ENCODE data around the gene MXRA8.

The MXRA8 gene

DNA sequence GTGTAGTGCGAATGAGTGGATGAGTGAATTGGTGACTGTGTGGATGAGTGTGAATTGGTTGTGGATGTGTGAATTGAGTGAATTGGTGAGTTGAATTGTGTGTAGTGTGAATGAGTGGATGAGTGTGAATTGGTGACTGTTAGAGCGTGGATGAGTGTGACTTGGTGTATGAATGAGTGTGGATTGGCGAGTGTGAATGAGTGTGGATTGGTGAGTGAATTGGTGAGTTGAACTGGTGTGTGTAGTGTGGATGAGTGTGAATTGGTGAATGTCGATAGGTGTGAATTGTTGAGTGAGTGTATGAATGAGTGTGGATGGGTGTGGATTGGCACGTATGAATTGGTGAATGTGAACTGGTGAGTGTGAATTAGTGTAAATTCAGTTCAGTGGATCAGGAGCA is 9.0 kb upstream of the MXRA8 start:
- ATAC-seq = no peak
- no peak for DNase-seq

DNA sequence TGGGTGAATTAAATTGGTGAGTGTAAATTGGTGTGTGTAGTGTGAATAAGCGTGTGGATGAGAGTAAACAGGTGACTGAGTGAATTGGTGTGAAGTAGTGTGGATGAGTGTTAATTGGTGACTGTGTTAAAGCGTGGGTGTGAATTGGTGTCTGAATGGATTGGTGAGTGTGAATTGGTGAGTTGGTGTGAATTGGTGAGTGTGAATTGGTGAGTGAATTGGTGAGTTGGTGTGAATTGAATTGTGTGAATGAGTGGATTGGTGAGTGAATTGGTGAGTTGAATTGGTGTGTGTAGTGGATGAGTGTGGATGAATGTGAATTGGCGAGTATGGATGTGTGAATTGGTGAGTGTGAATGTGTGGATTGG is 8.3 kb upstream of the MXRA8 start:
- no peak for DNase-seq
- no peak for ATAC-seq

DNA sequence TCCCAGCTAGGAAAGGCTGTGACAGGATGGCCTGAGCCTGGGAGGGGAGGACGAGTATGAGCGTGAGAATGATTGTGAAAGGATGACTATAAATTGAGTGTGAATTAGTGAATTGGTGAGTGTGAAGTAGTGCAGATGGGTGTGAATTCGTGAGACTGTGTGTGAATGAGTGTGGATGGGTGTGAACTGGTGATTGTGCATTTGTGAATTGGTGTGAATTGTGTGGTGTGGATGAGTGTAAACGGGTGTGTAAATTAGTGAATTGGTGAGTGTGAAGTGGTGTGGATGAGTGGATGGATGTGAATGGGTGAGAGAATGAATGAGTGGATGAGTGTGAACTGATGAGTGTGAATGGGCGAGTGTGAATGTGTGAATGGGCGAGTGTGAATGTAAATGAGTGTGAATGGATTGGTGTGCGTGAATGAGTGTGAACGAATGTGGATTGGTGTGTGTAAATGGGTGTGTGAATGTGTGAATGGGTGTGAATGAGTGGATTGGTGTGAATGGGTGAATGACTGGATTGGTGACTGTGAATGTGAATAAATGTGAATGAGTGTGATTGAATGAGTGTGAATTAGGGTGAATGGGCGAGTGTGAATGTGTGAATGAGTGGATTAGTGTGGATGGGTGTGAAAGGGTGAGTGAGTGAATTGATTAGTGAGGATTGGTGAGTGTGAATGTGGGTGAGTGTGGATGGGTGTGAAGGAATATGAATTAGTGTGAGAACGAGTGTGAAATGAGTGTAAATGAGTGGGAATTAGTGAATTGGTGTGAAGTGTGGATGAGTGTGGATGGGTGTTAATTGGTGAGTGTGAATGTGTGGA is 7.7 kb upstream of the MXRA8 start:
- DNase-seq = no peak
- ATAC-seq = no peak

DNA sequence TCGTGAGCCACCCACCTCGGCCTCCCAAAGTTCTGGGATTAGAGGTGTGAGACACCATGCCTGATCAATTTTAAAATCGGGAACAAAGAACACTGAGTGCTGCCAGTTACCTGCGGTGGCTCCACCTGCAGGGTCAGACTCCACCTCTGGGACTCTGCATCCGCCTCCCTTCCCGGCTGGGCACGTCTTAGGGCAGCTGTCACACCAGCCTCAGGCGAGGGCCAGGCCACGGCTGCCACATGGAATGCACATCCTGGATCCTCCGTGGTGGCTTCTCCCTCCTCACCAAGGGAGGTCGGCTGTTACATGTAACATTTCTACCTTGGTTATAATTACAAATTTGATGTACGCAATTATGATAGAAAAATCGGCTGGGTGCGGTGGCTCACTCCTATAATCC is 5.9 kb upstream of the MXRA8 start:
- ATAC-seq (no peak), DNase-seq (no peak)

DNA sequence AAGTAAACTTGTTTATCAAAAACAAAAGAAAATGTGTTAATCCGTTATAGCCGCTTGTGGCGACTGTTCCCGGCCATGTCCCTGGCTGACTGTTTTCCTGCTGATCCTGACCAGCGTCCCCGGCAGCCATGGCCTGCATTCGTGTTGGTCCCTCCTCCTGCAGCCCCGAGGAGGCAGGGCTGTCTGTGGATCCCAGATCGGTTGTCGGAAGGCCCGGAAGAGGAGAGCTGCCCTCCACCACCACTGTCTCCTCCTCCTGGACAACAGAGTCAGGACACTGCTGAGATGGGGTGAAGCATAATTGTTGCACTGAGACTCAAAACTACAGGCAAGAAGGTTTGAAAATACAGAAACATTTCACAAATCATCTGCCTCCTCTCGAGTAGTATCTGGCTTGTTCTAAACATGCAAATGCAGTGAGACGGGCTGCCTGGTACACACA is 3.6 kb upstream of the MXRA8 start:
- ATAC-seq = no peak
- no peak for DNase-seq

DNA sequence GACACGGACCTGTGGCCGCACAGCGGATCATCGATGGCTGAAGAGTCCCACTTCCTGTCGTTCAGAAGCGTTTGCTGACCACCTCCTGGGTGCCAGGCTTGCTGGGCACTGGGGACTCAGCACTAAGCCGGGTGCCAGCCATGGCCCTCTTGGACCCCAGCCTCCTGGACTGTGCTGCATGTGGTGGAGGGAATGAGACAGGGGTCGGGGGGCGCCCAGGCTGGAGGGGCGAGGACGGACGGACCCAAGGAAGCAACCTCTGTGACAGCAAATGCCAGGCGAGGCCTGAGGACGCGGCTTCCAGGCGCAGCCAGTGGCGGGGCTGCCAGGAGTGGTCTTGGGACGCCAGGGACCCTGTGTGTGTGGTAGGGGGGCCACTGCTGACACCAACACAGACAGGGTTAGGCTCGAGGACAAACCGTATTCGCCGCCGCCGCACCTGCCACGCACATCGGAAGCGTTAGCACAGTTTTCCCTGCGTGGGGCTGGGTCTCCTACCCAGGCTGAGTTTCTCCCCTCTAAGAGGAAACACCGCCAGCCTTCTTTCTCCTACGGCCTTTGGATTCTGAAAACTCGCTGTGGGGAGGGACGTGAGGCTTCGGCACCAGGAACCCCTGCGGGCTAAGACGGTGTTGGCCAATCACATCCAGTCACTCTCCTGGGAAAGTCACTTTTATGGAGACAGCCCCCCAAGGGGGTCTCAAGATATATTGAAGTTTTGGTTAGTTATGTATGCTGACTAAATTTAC is 3.1 kb upstream of the MXRA8 start:
- ATAC-seq (no peak), DNase-seq (no peak)

DNA sequence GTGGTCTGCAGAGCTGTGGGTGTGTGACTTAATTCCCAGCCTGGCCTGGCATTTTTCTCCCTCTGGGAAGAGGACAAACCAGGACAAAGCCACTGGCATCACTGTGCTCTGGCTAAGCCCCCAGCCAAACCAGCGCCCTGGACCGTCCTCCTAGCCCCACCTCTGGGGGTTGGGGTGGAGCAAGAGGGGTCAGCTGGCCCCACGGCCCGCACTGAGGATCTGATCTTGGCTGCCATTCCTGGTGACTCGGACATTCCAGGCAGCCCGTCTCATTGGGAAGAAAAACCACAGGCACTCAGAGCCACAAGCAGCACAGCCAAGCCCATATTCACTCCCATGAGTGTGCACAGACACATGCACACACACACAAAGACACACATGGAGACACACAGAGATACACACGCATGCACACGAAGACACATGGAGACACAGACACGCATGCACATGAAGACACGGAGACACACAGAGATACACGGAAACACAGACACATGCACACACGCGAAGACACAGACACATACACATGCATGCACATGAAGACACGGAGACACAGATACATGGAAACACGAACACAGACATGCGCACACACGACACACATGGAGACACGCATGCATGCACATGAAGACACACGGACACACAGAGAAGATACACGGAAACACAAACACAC is 2.3 kb upstream of the MXRA8 start:
- no peak for ATAC-seq
- DNase-seq = no peak

DNA sequence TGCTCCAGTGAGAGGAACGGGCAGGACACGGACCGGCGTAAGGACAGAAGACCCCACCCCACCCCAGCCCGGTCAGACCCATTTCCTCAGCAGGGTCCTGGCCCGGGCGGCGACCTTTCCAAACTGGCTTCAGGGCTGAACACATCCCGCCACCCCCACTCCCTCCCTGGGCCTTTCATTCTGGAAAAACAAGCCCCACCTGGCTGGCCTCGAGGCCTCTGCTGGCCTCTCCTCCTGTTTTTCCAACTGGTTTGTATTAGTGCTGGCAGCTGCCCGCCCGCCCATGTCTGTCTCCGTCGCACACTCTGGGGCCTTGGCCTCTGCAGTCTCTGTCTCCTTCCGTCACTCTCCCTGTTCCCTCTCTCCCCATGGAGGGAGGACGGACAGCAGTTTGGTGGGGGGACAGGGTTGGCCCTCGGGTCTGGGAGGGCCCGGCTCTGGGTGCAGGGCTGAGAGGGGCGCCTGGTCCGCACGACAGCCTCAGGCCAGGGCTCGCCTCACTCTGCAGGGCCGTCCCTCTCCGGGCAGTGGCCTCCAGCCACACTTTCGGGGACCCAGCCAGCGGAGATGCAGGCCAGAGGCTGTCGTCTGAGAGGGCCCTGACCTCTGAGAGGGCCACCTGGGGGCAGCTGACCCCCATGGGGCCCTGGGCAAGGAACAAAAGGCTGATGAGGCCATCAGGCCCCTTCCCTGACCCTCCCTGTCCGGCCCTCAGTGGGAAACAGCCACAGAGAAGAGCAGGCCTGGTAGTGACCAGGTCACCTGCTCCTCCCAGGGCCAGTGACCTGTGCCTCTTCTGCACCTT is 1.5 kb upstream of the MXRA8 start:
- ATAC-seq (no peak), DNase-seq (no peak)

DNA sequence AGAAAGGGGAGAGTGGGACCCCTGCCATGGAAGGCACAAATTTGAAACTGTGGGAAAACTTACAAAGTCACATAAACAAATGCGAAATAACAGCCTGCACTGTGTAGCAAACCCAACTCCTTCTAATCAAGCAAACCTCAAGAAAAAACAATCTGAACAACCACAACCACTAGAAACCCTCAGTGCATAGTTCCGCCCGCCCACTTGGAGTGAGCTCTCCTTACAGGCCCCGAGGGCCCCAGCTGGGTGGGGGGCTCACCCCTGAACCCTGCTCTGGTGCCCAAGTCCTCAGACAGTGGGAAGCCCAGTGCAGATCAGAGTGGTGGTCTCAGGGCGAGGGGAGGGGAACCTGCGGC is 931 bp upstream of the MXRA8 start:
- DNase-seq (no peak), ATAC-seq (no peak)

DNA sequence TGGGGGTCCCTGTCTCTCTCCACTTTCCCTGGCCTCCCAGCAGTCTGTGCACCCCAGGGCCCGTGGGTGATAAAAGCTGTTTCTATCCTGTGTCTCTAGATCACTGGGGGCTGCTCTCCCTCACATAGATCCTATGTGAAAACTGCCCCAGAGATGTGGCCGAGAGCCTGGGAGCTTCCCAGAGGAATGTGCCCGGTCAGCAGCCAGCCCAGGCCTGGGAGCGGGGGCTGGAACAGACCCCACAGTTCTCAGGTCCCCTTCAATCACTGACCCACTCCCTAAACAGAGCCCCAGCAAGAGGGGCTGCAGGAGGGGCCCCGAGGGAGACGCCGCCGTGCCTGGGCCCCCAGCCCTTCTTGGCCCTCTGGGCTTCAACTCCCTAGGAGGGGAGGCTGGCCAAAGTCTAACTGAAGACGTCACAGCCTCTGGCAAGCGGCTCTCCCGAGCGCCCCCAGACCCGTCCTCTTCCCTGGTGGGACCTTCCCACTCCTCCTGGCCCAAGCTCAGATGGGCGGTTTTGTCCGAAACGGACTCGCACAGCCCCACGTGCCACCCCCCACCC is 403 bp downstream of the MXRA8 start:
- DNase-seq (no peak), ATAC-seq (no peak)

DNA sequence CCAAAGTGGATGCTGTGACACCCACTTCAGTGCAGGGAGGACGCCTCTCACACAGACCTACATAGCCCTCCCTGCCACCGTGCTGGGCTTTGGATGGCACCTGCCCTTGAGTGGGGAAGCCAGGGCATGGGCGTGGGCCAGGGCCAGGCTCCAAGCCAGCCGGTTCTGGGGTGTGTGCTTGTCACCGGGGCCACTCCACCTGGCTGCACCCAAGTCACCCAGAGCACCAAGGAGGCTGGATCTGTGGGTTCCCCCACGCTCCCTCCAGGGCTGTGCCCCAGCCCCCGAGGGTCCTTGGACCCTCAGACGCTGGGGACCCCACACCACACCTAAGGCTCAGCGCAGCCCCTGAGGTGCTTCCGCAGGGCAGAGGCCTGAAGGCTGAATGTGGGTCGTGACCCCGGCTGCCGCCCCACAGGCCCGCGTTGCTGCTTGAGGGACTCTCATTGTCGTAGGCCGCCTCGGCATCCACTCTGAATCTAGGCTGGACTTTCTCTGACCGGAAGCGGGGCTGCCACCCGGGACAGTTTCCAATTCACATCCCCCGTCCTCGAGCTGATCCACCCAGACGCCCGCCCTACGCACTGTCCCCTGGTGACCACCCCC is 1.5 kb downstream of the MXRA8 start:
- DNase-seq = no peak
- ATAC-seq = peak; percentile 13

DNA sequence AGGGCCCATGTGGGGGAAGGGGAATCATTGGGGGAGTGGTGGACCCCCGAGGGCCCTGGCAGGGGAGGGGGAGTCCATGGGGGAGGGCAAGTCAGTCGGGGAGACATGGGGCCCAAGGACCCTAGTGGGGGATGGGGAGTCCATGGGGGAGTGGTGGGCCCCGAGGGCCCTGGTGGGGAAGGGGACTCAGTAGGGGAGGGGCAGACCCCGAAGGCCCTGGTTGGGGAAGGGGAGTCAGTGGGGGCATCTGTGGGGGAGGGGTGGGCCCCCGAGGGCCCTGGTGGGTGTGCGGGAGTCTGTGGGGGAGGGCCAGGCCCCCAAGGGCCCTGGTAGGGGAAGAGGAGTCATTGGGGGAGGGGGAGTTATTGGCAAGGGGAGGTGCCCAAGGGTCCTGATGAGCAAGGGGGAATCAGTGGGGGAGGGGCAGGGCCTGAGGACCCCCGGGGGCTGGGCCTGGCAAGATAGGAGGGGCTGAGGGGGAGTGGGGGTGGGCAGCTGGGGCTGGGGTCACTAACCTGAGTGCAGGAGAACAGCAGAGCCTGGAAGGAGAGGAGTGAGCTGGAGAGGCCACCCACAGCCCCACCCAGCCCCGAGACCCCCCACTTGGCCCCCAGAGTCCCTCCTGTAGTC is 2.1 kb downstream of the MXRA8 start:
- ATAC-seq = no peak
- no peak for DNase-seq

DNA sequence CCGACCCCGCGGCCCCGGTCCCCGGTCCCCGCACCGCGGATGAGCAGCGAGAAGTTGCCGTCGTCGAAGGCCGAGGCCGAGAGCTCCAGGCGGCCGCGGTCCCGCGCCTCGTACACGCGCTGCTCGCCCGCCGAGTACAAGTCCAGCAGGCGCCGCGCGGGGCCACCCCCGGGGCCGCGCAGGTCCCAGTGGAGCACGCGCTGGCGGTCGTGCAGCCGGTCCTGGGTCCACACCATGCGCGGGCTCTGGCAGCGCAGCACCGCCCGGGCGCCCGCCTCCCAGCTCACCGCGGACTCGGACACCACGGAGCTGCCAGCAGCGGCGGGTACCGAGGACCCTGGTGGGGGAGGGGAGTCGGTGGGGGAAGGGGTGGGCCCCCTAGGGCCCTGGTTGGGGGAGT is 2.9 kb downstream of the MXRA8 start:
- DNase-seq = peak; percentile 40
- ATAC-seq = no peak

DNA sequence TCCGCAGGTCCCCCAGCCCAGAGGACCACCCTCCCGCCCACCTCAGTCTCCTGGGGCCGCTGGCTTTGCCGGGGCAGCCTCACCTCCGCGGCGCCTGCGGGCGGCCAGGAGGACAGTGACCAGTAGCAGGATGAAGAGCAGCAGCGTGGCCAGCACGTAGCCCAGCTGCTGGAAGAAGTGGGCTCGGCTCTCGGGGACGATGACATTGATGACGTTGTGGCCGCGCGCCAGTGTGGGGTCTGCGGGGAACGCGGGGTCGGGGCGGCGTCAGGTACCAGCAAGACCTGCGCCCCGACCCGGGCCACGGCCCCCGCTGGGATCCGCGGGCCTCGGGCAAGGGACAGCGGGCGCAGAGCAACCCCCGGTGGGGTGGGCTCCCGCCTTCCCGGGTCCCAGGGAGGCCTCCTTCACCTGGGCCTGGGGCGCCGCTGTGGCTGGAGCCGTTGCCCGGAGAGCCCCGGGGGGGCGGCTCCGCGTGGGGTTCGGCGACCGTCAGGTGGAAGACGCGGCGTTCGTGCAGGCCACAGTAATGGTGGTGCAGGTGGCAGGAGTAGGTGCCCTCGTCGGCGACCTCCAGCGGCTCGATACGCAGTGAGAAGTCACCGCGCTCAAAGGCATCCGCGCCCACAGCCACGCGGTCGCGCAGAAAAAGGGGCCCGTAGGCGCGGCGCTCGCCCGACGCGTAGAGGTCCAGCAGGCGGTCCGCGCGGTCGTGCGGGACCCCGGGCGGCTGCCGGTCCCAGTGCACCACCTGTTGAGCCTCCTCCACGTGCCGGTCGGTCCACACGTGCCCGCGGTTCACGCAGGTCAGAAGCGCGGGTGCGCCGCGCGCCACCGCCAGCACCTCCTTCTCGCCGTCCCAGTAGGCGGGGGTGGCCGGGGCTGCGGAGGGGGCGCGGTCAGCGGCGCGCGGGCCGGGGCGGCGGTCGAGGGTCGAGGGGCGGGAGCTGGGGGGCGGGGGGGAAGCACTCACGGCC is 3.8 kb downstream of the MXRA8 start:
- DNase-seq (no peak), ATAC-seq (no peak)

DNA sequence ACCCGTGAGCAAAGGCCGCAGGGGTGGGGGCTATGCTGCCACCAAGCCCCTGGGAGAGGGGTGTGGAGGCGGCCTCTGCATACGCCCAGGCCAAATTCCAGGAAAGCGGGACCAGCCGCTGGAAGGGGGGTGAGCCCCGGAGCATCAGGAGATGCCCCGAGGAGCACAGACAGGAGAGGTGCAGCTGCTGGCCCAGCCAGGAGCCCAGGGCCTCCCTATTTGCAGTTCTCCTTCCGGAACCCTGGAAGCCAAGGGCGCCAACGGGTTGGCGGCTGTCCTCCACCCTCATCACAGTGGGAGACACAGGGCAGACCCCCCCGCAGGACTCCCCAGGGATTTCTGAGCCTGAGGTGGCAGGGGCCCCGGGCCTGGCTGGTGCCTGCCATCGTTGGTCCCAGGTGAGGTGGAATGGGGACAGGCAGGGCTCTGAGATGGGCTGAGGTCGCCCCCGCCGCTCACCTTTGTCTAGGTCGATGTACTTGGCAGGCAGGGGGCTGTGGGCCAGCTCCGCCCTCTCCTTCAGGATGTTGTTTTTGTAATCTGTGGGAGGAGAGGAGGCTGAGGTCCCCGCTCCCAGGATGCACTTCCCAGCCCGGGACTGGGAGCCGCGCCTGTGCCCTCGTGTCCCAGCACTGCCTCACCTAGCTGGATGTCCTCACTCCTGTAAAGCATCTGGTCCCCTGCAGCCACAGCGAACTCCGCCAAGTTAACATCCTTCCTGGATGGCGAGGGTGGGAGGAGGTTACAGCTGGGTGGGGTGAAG is 4.8 kb downstream of the MXRA8 start:
- DNase-seq = no peak
- ATAC-seq = no peak

DNA sequence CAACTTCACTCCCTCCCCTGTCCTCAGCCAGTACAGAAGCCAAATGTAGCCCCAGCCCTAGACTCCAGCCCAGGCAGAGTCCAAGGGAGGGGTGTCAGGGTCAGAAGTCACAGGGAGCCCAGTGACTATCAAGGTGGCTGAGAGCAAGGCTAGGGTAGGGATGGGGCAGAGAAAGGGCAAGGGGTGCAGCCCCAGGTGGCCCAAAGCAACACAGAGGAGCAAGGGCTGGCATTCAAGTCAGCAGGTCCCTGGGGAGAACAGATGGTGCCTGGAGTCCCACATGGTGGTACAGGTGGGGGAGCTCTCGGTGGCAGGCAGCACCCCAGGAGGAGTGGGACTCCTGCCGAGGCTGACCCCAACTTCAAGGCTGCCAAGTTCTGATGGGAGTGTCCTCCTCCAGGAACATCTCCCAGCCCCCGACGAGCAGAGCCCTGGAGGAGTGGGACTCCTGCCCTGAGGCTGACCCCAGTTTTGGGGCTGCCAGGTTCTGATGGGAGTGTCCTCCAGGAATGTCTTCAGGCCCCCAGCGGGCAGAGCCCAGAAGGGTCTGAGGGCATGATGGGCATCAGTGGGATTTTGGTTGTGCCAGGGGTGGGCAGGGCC is 5.5 kb downstream of the MXRA8 start:
- DNase-seq (no peak), ATAC-seq (no peak)

DNA sequence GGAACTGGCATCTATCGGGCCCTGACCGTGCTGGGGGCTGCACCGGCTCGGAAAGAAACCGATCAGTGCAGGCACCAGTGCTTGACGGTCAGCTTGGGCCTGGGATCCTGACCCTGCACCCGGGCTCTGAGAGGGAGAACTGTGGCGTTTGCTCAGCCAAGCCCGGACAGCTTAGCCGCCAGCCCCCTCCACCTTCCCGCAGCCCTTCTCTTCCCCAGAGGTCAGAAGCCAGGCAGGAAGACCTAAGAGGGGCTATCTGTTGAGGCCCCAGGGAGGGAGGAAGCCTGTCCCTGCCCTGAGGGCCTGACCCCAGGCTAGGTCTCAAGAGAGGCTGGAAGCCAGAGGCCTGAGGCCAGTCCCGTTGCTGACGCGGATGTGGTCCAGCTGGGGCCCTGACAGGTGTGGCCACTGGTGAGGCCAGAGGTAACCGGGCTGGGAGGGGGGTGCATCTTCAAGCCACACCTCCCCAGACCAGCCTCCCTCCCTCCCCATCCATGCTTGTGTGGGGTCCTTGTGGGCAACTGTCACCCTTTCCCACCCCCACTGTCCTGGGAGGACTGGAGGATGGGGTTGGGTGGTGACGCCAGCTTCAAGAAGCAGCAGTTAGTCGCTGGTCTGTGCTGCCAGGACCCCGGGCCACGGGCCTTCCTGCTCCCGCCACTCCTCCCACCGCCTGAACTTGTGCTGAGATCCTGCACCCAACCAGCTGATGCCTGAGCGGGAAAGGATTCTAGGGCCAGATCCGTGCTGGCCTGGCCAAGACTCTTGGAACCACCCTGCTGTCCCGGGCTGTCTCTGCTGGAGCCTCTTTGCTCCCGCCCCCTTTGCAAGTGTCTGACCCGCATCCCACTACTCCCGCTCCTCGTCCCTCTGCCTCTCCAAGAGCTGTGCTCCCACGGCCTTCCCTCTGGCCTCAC is 6.6 kb downstream of the MXRA8 start:
- no peak for ATAC-seq
- DNase-seq = no peak
